Measurements from ENCODE around the gene DCC.

- TF ChIP-seq POLR2AphosphoS5 (IDR thresholded peaks at IDR 0.05) (no peak), CTCF (IDR thresholded peaks at IDR 0.05) (no peak)
Measured at GRCh38 chr18:53153800-53154199, 813.8 kb downstream of the DCC start.

Measured in upper lobe of left lung (tissue), 4 donors.